ENCODE data around the gene CCNL2.
"Not testable (repeated sequence)": the region's sequence is repeated elsewhere in the genome, so short reads cannot be mapped to it uniquely, and the experiment has no call there.

Gene CCNL2

GRCh38 chr1:1397839-1398523 lies 1.2 kb downstream of the CCNL2 start:
- DNase-seq: no peak

DNA sequence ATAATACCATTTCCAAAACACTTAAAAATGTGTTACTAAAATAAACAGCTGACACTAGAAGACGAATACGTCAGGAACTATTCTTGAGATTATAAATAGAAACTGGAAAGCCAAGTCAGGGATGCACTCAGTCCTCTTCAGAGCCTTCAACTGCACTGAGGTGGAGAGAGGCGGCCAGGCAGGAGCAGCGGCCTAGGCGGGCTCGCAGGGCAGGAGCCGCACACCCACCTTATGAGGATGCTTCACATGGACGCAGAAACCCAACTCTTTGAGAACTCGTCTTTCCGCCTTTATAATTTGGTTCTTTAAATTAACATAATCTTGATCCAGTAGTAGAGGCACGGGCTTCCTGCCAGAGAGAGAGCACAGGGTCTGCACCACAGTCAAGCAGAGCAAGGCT lies 4.0 kb downstream of the CCNL2 start:
- DNase-seq: no peak

DNA sequence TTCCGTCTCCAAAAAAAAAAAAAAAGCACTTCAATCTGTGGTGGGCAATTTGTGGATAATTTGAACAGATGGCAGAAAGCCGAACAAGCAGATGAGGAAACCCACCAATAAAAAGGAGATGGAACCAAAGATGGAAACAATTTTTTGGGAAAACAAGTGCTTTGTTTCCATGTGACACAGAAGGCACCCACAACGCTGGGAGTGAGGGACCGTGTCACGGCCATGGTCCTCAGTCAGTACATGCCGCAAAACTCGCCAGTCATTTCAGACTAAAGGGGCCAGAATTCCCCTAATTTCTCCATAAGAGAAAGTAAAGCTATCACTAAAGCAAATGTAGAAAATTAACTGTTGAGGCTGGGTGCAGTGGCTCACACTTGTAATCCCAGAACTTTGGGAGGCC lies 5.0 kb downstream of the CCNL2 start:
- no peak for DNase-seq

DNA sequence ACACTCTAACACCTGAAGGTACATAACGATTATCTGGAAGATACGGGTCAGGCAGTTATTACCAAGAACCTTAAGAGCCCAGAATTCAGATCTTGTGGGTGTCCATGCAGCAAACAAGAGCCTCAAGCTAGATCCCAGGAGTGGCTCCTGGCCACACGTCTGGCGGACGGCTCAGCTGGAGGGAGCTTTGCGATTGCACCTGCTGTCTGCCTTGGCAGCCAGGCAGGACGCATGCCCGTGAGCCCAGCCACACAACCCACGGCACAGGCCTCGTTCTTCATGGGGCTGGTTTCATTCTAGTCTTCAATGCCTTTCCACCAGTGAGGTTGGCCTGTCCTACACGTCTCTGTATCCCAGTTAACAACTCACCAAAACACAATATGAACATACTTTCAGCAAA lies 5.7 kb downstream of the CCNL2 start:
- DNase-seq: no peak

- no peak for DNase-seq
These were observed 6.1 kb downstream of the CCNL2 start for GRCh38 chr1:1393014-1393413.

- DNase-seq: no peak
These were observed 7.9 kb downstream of the CCNL2 start for GRCh38 chr1:1391225-1391624.

- no peak for DNase-seq
These were observed 8.5 kb downstream of the CCNL2 start for GRCh38 chr1:1390675-1391074.

DNA sequence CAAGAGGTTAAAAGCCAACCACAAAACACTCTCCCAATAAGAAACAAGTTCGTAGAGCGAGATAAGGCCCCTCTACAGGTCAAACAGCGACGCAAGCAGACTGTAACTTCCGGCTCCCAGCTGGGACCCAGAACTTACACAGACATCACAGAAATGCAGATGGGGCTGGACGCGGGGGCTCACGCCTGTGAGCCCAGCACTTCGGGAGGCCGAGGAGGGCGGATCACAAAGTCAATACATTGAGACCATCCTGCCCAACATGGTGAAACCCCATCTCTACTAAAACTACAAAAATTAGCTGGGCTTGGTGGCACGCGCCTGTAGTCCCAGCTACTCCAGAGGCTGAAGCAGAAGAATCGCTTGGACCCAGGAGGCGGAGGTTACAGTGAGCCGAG lies 11.1 kb downstream of the CCNL2 start:
- DNase-seq: no peak

GRCh38 chr1:1387098-1388077 lies 11.7 kb downstream of the CCNL2 start:
- DNase-seq: no peak

- no peak for DNase-seq
These were observed 13.2 kb downstream of the CCNL2 start for GRCh38 chr1:1385931-1386330.

DNA sequence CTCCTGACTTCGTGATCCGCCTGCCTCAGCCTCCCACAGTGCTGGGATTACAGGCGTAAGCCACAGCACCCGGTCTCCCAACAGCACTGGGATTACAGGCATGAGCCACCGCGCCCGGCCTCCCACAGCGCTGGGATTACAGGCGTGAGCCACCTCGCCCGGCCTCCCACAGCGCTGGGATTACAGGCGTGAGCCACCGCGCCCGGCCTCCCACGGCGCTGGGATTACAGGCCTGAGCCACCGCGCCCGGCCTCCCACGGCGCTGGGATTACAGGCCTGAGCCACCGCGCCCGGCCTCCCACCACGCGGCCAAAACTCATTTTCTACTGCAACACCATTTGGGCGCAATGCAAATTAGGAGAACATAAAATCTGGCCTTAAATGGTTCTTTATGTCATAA lies 13.8 kb downstream of the CCNL2 start:
- not testable (repeated sequence) for DNase-seq

DNA sequence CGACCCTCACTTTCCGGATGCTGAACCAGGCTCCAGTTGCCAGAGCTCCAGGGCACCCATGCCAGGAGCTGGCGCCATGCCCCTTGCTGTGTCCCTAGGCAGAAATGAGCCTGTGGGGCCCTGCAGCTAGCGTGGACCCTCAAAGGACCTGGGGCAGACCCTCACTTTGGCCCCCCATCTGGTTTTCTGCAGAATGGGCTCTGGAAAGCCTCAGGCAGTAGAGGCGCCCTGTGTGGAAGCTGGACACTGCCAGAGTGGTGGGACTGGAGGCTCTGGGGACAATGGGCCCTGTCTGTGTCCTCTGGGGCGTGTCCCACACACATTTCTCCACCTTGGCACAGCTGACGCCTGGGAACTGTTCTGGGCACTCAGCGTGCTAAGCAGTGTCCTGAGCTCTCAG lies 17.8 kb downstream of the CCNL2 start:
- no peak for DNase-seq

GRCh38 chr1:1380860-1381259 lies 18.3 kb downstream of the CCNL2 start:
- DNase-seq: no peak

DNA sequence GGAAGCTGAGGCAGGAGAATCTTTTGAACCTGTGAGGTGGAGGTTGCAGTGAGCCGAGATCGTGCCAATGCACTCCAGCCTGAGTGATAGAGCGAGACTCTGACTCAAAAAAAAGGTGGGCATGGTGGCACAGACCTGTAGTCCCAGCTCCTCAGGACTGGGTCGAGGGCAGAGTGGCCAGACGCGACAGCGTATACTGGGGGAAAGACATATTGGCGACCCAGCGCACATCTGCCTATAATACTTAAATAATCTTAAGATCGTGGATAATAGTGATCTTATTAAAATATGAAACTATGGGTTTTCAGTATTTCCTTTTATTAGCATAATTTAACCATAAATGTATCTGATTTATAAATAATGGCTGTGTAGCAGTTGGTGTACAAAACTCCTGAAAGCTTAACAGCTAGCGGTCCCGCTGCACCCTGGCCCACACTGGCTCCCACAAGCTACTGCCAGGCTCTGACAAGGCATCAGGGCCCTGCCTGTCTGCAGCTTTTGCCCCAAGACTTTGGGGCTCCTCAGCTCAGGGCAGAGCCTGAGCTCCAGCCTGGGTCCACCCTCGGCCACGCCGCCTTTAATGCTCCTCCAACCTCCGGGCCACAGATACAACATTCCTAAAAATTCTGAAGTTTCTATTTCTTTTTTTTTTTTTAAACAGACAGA lies 21.5 kb downstream of the CCNL2 start:
- no peak for DNase-seq

DNA sequence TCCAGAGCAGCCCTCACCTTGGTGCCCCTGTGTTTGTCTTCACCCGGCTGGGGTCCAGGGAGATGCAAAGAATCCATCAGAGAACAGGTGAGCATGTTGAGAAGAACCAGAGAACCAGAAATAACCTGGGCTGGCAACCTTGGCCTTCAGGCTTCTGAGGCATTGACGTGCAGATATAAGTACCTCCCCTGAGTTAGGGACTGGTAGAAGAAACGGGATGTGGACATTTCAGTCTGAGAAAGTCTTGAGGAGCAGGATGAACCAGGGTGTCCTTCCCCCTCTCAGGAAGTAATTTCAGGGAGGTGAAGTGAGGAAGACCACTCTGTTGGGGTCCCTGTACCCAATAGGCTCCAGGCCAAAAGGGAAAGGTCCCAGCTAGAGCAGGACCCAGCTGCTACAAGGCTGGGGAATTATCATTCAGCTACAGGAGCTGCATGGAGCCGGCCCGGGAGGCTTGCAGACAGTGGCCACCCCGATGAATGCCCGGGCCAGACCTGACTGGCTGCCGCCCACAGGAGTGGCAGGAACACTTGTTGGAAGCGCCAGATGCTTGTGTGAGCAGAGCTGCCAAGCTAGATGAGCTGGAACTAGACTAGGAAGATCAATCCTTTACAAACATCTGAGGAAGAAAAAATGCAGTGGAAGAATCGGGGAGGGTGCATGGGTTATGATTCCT lies 22.4 kb downstream of the CCNL2 start:
- DNase-seq: no peak

DNA sequence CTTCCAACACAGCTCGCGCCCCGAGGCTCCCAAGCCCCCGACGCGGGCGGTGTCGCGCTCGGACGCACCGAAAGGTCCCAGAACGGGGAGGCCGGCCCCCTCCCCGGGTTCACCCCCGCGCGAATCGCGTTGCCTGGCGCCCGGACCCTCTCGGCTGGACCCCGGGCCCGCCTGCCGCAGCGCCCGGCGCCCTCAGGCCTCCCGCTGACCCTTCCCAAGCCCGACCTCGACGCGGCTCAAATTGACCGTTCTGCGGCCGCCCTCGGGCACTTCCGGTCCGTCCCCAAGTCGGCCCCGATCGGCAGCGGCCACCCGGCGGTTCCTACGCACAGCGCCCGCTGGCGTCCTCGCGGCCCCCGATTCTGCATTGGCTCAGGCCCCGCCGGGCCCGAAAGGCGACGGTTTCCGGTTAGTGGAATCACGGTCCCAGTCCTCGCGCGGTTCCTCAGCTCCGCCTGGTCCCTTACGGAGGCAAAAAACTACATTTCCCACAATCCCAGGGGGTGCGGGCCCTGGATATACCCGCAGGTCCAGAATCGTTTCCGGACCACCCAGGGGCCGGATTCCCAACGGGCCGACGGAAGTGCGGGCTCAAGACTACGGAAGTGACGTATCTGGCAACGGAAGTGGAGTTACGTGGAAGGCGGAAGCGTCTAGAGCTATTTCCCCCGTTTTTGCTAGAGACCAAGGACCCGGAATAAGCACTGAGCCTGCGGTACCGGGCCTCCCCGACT lies 24.0 kb downstream of the CCNL2 start, which contains the start of gene AURKAIP1:
Gene AURKAIP1, minus strand, starts transcription at position 279 of the 734 bp plus-strand sequence. CDS start 451 bp downstream, outside the sequence.
- DNase-seq: peak; percentile 100

- DNase-seq: no peak
These were observed 24.6 kb downstream of the CCNL2 start for GRCh38 chr1:1374589-1374928.

DNA sequence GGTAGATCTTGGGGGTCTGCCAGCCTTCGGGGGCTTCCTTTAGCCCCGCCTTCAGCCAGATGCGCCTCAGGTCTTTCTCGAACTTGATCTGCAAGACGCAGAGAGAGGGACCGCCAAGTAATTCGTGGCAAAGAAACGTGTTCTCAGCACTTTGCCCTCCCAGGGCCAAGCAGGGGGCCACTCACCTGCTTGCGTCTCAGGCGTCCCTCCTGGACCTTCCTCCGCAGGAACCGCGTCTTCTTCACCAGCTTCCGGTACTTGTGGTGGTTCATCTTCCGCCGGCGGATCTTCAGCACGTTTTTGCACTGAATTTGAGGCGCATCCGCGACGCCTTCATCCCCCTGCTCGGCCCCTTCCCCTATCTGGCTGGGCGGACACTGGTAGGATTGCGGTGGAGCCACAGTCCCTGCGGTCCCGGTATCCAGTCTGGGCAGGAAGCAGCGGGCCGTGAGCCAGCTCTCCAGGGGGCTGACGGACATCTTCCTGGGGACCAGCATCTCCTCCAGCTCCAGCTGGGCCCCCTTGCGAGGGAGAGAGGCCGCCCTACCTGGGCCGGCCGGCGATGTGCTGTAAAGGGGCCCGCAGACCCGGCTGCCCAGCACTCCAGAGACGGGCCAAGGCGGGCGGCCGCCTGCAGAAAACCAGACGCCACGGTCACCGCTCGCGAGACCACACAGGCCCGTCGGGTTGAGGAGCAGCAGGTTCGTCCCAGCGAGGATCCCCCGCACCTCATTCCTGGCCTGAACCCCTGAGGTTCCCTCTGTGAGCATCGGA lies 25.1 kb downstream of the CCNL2 start:
- DNase-seq: no peak

DNA sequence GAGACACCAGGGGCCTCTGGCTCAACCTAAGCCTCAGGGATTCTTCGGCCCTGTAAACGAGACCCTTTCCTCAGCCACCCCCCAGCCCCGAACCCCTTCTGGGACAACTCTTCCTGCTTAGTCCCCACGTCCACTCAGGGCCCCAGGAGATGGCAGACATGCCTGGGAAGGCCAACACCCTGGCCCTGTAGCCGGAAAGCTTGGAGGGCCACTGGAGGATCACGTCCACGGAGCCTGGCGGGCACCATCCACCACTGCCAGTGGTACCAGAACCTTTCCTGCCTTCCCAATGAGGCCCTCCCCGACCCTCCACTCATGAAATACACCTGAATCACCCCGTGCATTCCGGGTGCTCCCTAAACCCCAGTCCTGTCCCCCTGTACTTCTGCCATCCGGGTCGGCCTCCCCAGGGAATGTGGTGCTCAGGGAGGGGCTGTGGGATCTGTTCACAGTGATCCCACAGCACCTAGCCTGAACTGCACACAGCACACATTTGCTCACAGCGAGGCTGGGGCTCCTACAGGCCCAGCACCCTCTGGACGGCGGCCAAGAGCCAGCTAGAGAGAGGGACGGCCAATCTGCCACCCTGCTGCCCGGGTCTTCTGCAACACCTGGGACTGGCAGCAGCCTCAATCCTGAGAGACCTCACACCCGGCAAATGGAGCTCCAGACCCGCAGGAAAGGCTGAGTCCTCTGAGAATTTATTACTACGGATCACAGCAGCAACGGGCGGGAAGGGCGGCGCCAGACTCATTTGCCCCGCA lies 25.9 kb downstream of the CCNL2 start:
- DNase-seq: no peak
